Activated B cell treated with CpG ODN at 0.5 μM for 24 hours (primary cell): ENCODE data around the gene HDAC4. TPM values are rescaled to one million over a fixed set of nuclear protein-coding genes. Genes with fewer than 3 reads are reported as not detected.

ENCODE experiments used
- ATAC-seq: fragments of 200-7000 bp; cut with Tn5 transposase; one replicate; pipeline ENCODE4 v1.10.0; 2021; ENCODE audit warnings: low read depth, mild to moderate bottlenecking, moderate library complexity
- CTCF ChIA-PET: fragments of 350-600 bp; sonication (Branson Sonifier 250); formaldehyde crosslinking; loops from one replicate; lab custom pipeline; 2021; ENCODE audit warnings: antibody characterized with exemption; lab: Charles Lee
- POLR2A ChIA-PET: fragments of 350-600 bp; sonication (Branson Sonifier 250); formaldehyde crosslinking; loops from one replicate; lab custom pipeline; 2021; ENCODE audit warnings: antibody characterized with exemption; lab: Charles Lee
- DNase-seq: peaks from one replicate; pipeline ENCODE4 v3.0.0; 2022
- H3K27ac Mint-ChIP-seq: one replicate; pipeline ENCODE4 v1.8.0; 2020; ENCODE audit warnings: mixed read lengths
- H3K27me3 Mint-ChIP-seq: one replicate; pipeline ENCODE4 v1.8.0; 2021; ENCODE audit warnings: mixed read lengths
- H3K36me3 Mint-ChIP-seq: one replicate; pipeline ENCODE4 v1.8.0; 2021; ENCODE audit warnings: low read depth, mixed read lengths
- H3K4me1 Mint-ChIP-seq: one replicate; pipeline ENCODE4 v1.8.0; 2021; ENCODE audit warnings: mixed read lengths
- H3K4me3 Mint-ChIP-seq: one replicate; pipeline ENCODE4 v1.8.0; 2020; ENCODE audit warnings: mild to moderate bottlenecking, mixed read lengths
- H3K9me3 Mint-ChIP-seq: one replicate; pipeline ENCODE4 v1.8.0; 2020; ENCODE audit warnings: mixed read lengths
- intact Hi-C: fragments of 100-400 bp; cut with micrococcal nuclease; formaldehyde crosslinking; loops from one replicate; pipeline ENCODE4 v1.15.1; 2024
- total RNA-seq: library from RNA; stranded (reverse); gene quantifications from 2 replicates; pipeline ENCODE4 v1.2.3, GENCODE V29; 2022
- TF ChIP-seq, protein P1 (sequence below): fragments of 200-600 bp; IDR thresholded peaks from one replicate; pipeline ENCODE4 v1.8.0; 2022; ENCODE audit warnings: antibody characterized with exemption, mild to moderate bottlenecking

The HDAC4 gene
- total RNA-seq, 1 donor from 2014 or later = 31.9 TPM

DNA sequence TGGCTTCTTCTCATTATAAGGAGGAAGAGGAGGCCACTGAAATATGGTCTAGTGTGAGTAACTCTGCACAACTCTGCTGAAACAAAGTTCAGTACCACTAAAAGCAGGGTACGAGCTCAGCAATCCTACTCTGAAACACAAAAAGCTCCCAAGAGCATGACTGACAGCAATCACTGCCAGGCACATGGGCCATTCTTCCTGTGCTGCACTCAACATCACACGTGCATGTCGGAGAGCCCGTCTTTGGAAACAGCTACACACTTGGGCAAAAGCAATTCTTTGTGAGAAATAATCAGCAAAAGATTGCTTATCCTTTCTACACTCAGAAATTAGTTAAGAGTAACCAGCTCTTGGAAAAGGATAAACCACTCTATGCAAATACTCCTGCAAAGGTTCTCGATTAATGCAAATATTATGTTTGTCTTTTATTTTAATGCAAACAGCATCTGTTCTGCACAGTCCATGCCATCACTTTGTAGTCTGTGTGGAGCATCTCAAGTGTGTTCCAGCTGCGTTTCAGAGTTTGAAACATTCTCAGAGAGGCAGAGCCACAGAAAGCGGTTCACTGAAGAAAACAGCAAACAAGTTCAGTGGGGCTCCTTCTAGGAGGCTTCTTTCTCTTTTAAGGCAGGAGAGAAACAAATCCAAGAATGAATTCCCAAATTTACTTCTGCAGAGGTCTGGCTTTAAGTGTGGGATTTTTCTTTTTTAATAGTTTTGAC is 145.0 kb downstream of the HDAC4 start:
- Mint-ChIP-seq H3K9me3 (peaks cover 17% of the 10 kb centered on the region), H3K27ac (no peak overlapping the region)

DNA sequence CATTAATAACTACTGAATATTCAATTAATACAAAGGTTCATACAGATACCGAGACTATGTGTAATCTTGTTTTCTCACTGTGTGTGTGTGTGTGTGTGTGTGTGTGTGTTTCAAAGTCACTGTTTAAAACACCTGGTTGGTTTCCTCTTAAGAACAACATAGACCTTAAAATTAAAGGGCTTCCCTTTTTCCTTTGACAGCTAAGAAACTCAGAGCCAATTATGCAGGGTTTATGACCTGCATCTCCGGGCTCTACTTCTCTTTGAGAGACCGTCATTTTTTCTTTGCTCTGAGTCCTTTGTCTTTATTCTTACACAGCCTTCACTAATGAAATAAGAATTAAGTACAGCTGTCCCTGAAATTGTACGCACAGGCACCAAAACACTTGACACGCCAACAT is 145.6 kb downstream of the HDAC4 start:
- Mint-ChIP-seq H3K27ac (no peak overlapping the region), H3K4me3 (no peak overlapping the region), H3K36me3 (peaks cover 7% of the 10 kb centered on the region), H3K4me1 (peaks cover 70% of the 10 kb centered on the region), H3K9me3 (peaks cover 17% of the 10 kb centered on the region), H3K27me3 (peaks cover 19% of the 10 kb centered on the region)
- DNase-seq (no peak), ATAC-seq (no peak)
- intact Hi-C loops = no loop called here
- ChIA-PET CTCF (interaction anchor here (0.6 to 1.1 kb wide), 3 partner anchors 12 to 38 kb away, joined by 3 read pairs; no protein-coding TSS in a partner anchor), POLR2A (interaction anchor here (1.0 to 1.3 kb wide), 2 partner anchors 142 to 146 kb away, joined by 5 to 6 read pairs; partner anchors contain the start of gene HDAC4)
- TF ChIP-seq, protein P1, sequence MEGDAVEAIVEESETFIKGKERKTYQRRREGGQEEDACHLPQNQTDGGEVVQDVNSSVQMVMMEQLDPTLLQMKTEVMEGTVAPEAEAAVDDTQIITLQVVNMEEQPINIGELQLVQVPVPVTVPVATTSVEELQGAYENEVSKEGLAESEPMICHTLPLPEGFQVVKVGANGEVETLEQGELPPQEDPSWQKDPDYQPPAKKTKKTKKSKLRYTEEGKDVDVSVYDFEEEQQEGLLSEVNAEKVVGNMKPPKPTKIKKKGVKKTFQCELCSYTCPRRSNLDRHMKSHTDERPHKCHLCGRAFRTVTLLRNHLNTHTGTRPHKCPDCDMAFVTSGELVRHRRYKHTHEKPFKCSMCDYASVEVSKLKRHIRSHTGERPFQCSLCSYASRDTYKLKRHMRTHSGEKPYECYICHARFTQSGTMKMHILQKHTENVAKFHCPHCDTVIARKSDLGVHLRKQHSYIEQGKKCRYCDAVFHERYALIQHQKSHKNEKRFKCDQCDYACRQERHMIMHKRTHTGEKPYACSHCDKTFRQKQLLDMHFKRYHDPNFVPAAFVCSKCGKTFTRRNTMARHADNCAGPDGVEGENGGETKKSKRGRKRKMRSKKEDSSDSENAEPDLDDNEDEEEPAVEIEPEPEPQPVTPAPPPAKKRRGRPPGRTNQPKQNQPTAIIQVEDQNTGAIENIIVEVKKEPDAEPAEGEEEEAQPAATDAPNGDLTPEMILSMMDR = no peak

More for the DNA sequence above, 145.0 kb downstream of the HDAC4 start:
- H3K36me3 Mint-ChIP-seq = peaks cover 7% of the 10 kb centered on the region
- no peak for ATAC-seq
- intact Hi-C loops = no loop called here
- TF ChIP-seq, protein P1 = no peak
- no peak overlapping the region for H3K4me3 Mint-ChIP-seq
- no peak for DNase-seq
- H3K27me3 Mint-ChIP-seq = peaks cover 19% of the 10 kb centered on the region
- H3K4me1 Mint-ChIP-seq = peaks cover 74% of the 10 kb centered on the region
- ChIA-PET CTCF (interaction anchor here (0.6 to 1.1 kb wide), 3 partner anchors 12 to 37 kb away, joined by 3 read pairs; no protein-coding TSS in a partner anchor), POLR2A (interaction anchor here (1.0 to 1.3 kb wide), 2 partner anchors 142 to 146 kb away, joined by 5 to 6 read pairs; partner anchors contain the start of gene HDAC4)

DNA sequence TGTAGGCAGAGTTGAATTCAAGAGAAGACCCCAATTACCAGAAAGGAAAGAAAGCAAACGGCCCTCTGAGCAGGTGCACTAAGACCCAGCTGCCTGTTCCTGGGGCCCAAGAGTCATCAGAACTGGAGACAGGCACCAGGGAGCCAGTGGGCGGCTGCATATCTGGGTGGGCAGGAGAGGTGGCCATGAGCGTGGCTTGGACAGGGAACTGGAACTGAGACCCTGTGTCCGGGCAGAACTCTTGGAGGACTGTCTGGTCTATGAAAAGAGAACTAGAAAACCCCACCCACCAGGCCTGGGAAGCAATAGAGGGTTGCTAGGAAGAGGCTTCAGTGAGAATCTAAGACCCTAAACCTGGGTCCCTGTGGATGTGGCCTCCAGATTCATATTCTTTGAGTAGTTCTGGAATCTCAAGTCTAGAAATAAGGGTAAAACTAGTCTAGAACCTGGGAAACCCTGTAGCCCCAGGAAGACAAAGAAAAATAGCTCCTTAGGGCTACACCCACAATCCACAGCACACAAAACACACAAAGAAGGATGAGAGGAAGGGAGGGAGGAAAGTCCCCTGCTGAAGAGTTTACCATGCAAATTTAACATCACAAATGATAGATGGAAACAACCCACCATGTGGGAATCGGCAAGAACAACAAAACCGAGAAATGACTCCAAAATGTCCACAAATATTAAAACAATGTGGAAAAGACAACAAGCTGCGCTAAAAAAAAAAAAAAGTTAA is 147.0 kb downstream of the HDAC4 start:
- Mint-ChIP-seq H3K4me3 (peak overlapping the region; percentile 74), H3K27me3 (peaks cover 21% of the 10 kb centered on the region), H3K36me3 (peaks cover 7% of the 10 kb centered on the region), H3K4me1 (peaks cover 56% of the 10 kb centered on the region), H3K27ac (peak overlapping the region; percentile 35), H3K9me3 (peaks cover 17% of the 10 kb centered on the region)
- POLR2A ChIA-PET = interaction anchor here (0.6 to 1.3 kb wide), 3 partner anchors 67 to 147 kb away, joined by 3 to 9 read pairs (median 4); partner anchors contain the start of gene HDAC4
- TF ChIP-seq, protein P1 = no peak
- DNase-seq (no peak), ATAC-seq (peak; percentile 18)
- intact Hi-C loops = loop anchor here (1.0 kb wide), 1 partner anchor 13 kb away; no protein-coding TSS in a partner anchor
- CTCF ChIA-PET = interaction anchor here (0.9 kb wide), 1 partner anchor 13 kb away, joined by 3 read pairs; no protein-coding TSS in a partner anchor

DNA sequence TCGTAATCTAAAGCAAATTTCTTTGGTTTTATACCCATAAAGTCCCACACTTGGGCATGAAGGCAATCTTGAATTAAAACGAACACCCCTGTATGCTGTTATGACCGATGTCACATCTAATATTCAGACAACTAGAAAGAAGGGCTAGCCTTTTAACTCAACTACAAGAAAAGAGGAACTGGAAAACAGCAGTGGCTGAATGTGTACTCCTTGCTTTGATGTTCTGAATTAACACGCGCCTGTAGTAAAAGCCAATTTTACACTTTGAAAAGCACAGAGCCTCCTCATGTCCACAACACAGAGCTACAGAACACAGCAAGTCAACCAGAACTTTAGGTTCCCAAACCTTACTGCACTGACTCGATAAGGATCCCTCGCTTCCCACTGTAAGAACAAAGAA is 147.6 kb downstream of the HDAC4 start:
- intact Hi-C loops = loop anchor here (1.0 kb wide), 1 partner anchor 14 kb away; no protein-coding TSS in a partner anchor
- ATAC-seq = peak; percentile 84
- H3K27me3 Mint-ChIP-seq = peaks cover 21% of the 10 kb centered on the region

More for the DNA sequence above, 147.6 kb downstream of the HDAC4 start:
- DNase-seq = no peak
- peak overlapping the region; percentile 74 for H3K4me3 Mint-ChIP-seq
- peak overlapping the region; percentile 35 for H3K27ac Mint-ChIP-seq
- H3K9me3 Mint-ChIP-seq = peaks cover 12% of the 10 kb centered on the region
- POLR2A ChIA-PET = interaction anchor here (0.6 to 1.4 kb wide), 5 partner anchors 51 to 153 kb away, joined by 3 to 9 read pairs (median 4); partner anchors contain the start of gene HDAC4
- CTCF ChIA-PET = interaction anchor here (1.1 kb wide), 1 partner anchor 739 kb away, joined by 3 read pairs; no protein-coding TSS in a partner anchor
- peaks cover 7% of the 10 kb centered on the region for H3K36me3 Mint-ChIP-seq
- TF ChIP-seq, protein P1 = no peak
- H3K4me1 Mint-ChIP-seq = peaks cover 51% of the 10 kb centered on the region
